Measurements from ENCODE around the gene ZFR. TPM values are rescaled to one million over a fixed set of nuclear protein-coding genes. Genes with fewer than 3 reads are reported as not detected.

The ZFR gene
- total and polyA plus RNA-seq, 9 of the 15 experiments (the other 6 are each of a cell fraction or from before 2014, with no cell fraction given): 35.5 to 108 (median 71.1) TPM

DNA sequence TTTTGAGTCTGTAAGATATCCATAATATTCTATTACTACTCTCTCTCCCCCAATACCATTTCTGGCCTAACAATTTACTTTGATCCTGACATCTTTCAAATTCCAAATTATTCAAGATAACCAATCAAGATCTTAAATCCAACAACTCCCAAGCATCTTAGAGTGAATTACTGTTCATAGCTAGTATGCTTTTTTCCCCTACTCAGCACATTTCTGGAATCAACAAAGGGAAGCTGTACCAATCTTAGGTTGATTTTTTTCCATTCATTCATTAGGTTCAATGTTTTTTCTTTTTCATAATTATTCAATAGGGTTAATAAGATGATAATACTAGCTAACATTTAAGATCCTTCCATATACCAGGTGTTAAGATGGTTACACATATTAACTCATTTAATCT lies 81.5 kb downstream of the ZFR start (continued):
- no peak for TF ChIP-seq SAP30 (IDR thresholded peaks at IDR 0.05; ENCODE audit: borderline replicate concordance, insufficient read depth, low read depth, low read length, poor library complexity, severe bottlenecking)
- TF ChIP-seq NR2C2 (CRISPR knock-in tag; IDR thresholded peaks at IDR 0.05): no peak
- no peak for TF ChIP-seq NR2C2 (tag; IDR thresholded peaks at IDR 0.05)
- TF ChIP-seq NR2C1 (IDR thresholded peaks at IDR 0.05): no peak
- no peak for TF ChIP-seq NR2C1 (tag; IDR thresholded peaks at IDR 0.05)
- peak; percentile 84 for TF ChIP-seq MAFG (tag; conservative IDR thresholded peaks at IDR 0.05)
- TF ChIP-seq, protein P1, sequence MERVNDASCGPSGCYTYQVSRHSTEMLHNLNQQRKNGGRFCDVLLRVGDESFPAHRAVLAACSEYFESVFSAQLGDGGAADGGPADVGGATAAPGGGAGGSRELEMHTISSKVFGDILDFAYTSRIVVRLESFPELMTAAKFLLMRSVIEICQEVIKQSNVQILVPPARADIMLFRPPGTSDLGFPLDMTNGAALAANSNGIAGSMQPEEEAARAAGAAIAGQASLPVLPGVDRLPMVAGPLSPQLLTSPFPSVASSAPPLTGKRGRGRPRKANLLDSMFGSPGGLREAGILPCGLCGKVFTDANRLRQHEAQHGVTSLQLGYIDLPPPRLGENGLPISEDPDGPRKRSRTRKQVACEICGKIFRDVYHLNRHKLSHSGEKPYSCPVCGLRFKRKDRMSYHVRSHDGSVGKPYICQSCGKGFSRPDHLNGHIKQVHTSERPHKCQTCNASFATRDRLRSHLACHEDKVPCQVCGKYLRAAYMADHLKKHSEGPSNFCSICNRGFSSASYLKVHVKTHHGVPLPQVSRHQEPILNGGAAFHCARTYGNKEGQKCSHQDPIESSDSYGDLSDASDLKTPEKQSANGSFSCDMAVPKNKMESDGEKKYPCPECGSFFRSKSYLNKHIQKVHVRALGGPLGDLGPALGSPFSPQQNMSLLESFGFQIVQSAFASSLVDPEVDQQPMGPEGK (CRISPR knock-in tag; IDR thresholded peaks at IDR 0.05; ENCODE audit: borderline replicate concordance): no peak
- TF ChIP-seq ZNF695 (CRISPR knock-in tag; IDR thresholded peaks at IDR 0.05): no peak

DNA sequence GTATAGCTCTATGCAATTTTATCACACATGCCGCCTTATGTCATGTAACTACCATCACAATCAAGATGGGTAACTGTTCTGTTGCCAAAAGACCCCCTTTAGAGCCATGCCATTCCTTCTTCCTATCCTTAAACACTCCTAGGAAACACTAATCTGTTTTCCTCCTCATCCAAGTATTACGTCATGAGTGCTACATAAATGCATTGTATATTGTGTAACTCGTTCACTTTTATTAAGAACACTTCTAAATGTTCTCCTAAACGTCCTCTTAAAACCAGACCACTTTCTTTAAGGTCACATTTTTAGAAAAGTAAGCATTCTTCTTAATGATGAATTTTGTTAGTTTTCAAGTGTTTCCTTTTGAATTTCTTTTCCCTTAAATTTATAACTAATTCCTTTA lies 82.0 kb downstream of the ZFR start:
- Histone ChIP-seq H3K4me1 (replicated peaks in 1 of 2; ENCODE audit: control insufficient read depth in 2 of 2, insufficient read depth in 2 of 2, low read length in 2 of 2) (no peaks in the 10 kb centered on the region), H3K9ac (ENCODE audit: insufficient read depth in 1 of 2, low read depth in 2 of 2, low read length in 2 of 2) (no peak overlapping the region), H3K79me2 (ENCODE audit: control insufficient read depth, insufficient read depth, low read length) (no peaks in the 10 kb centered on the region), H3K9me1 (ENCODE audit: control insufficient read depth, insufficient read depth, low read length) (no peaks in the 10 kb centered on the region), H3K27me3 (ENCODE audit: control insufficient read depth in 2 of 2, insufficient read depth in 2 of 2, low read length in 2 of 2) (no peaks in the 10 kb centered on the region), H3K4me2 (ENCODE audit: insufficient read depth, low read length) (no peak overlapping the region), H3K36me3 (ENCODE audit: control insufficient read depth, insufficient read depth, low read length) (peaks cover 57% of the 10 kb centered on the region), H3K4me3 (no peak overlapping the region), H3K9me3 (replicated peaks; ENCODE audit: control insufficient read depth, insufficient read depth, low read depth, low read length) (no peaks in the 10 kb centered on the region), H2AFZ (ENCODE audit: low read depth, low read length) (no peak overlapping the region), H4K20me1 (replicated peaks; ENCODE audit: control insufficient read depth, insufficient read depth, low read length) (no peaks in the 10 kb centered on the region), H3K27ac (ENCODE audit: extremely low read depth, low read depth, low read length) (no peak overlapping the region)
- in situ Hi-C loops (cut with MboI): no loop called here
- FAIRE-seq: no peak
- TF ChIP-seq CEBPB (tag; IDR thresholded peaks at IDR 0.05) (peak; percentile 45; the same call in 1 of the 2 replicates), CEBPG (CRISPR knock-in tag; IDR thresholded peaks at IDR 0.05) (no peak), CEBPG (tag; conservative IDR thresholded peaks at IDR 0.05 in 1 of 2, IDR thresholded peaks at IDR 0.05 in 1 of 2) (peak in 1 of 2 experiments; percentile 60; a peak in 2 of 4 replicates)
- TF ChIP-seq, protein P2, sequence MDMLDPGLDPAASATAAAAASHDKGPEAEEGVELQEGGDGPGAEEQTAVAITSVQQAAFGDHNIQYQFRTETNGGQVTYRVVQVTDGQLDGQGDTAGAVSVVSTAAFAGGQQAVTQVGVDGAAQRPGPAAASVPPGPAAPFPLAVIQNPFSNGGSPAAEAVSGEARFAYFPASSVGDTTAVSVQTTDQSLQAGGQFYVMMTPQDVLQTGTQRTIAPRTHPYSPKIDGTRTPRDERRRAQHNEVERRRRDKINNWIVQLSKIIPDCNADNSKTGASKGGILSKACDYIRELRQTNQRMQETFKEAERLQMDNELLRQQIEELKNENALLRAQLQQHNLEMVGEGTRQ (CRISPR knock-in tag; IDR thresholded peaks at IDR 0.05): no peak
- ChIA-PET CTCF (ENCODE audit: low intra/inter-chr PET ratio) (no interaction called here), POLR2A (no interaction called here)
- TSS peak; percentile 8 for BruUV-seq (replicated peaks)
- 76% methylated on average over 4 of the region's 4 CpGs for WGBS (ENCODE audit: insufficient coverage, low coverage, missing lambda C conversion rate)
- intact Hi-C loops (cut with micrococcal nuclease): no loop called here
- ATAC-seq: no peak
- DNase-seq (ENCODE audit: extremely low read depth in 1 of 4, low spot score in 3 of 4): no peak
